K562 (cell line): ENCODE data around the gene TMEM107. TPM values are rescaled to one million over a fixed set of nuclear protein-coding genes. Genes with fewer than 3 reads are reported as not detected.

ENCODE experiments used
- FUS ChIP-seq: fragments of 200-400 bp; formaldehyde crosslinking; optimal IDR thresholded peaks from 2 replicates; pipeline ENCODE3; 2017; ENCODE audit warnings: low read depth, low read length
- OTX1 ChIP-seq: fragments of 450-650 bp; formaldehyde crosslinking; IDR thresholded peaks from 2 replicates; pipeline ENCODE4 v1.4.0; 2022; ENCODE audit warnings: mild to moderate bottlenecking
- POLR2G ChIP-seq: fragments of 200-400 bp; formaldehyde crosslinking; IDR thresholded peaks from 2 replicates; pipeline ENCODE4 v1.6.1; 2017; ENCODE audit warnings: low read depth, mild to moderate bottlenecking, antibody characterized with exemption, low read length, moderate library complexity
- RBM15 ChIP-seq: fragments of 200-400 bp; formaldehyde crosslinking; IDR thresholded peaks from 2 replicates; pipeline ENCODE4 v1.6.1; 2018; ENCODE audit warnings: mild to moderate bottlenecking, low read length, moderate library complexity; ENCODE audit not compliant: insufficient read depth
- ZFP91 ChIP-seq: sonication (generic); formaldehyde crosslinking; IDR thresholded peaks from 2 replicates; pipeline ENCODE4 v1.8.0; 2022; ENCODE audit warnings: mild to moderate bottlenecking, missing genetic modification reagents
- ZNF239 ChIP-seq: fragments of 250-450 bp; sonication (Bioruptor Pico); IDR thresholded peaks from 2 replicates; pipeline ENCODE4 v1.4.0; 2020; ENCODE audit warnings: mild to moderate bottlenecking
- ZNF282 ChIP-seq: sonication (generic); formaldehyde crosslinking; IDR thresholded peaks from 2 replicates; pipeline ENCODE4 v1.8.1; 2023; ENCODE audit warnings: missing genetic modification reagents
- ZNF511 ChIP-seq: sonication (generic); formaldehyde crosslinking; IDR thresholded peaks from 2 replicates; pipeline ENCODE4 v1.8.0; 2022; ENCODE audit warnings: mild to moderate bottlenecking, missing genetic modification reagents
- ZNF57 ChIP-seq: fragments of 450-650 bp; formaldehyde crosslinking; IDR thresholded peaks from 2 replicates; pipeline ENCODE4 v1.4.0; 2020; ENCODE audit warnings: mild to moderate bottlenecking, moderate library complexity
- polyA plus RNA-seq, 8 experiments: library from polyadenylated mRNA; depleted of rRNA in 4 of 8; stranded (reverse) in 5 of 8; unstranded in 3 of 8; fragments of >200 nt; fragmentation: Nextera tagmentation in 2 of 8; fragmentation: Illumina TruSeq in 1 of 8; extraction: Ambion mirVana in 2 of 8; extraction: Trizol in 1 of 8; gene quantifications; 2 replicates each; pipeline versions ENCODE4 v1.2.1 to v1.2.3, GENCODE V29; 2011 to 2014; ENCODE audit warnings: inconsistent platforms in 1 of 8, missing spikeins in 1 of 8
- total RNA-seq, 7 experiments: library from RNA; depleted of rRNA in 6 of 7; stranded (reverse); fragments of >200 nt in 6 of 7; fragmentation: Illumina TruSeq in 2 of 7; extraction: Trizol in 2 of 7; gene quantifications; 2 replicates each; pipeline versions ENCODE4 v1.2.1 to v1.2.3, GENCODE V29; 2011 to 2021; ENCODE audit warnings: low replicate concordance in 1 of 7

TMEM107 gene
- total and polyA plus RNA-seq, 9 of the 15 experiments (the other 6 are each of a cell fraction or from before 2014, with no cell fraction given) = 7.1 to 26.2 (median 16.9) TPM

- TF ChIP-seq FUS (no peak), ZNF511 (CRISPR knock-in tag) (peak; percentile 58; the same call in 1 of the 2 replicates), OTX1 (no peak), POLR2G (peak; percentile 90), ZNF282 (CRISPR knock-in tag) (no peak), ZNF57 (CRISPR knock-in tag) (no peak), ZNF239 (CRISPR knock-in tag) (no peak), ZFP91 (CRISPR knock-in tag) (peak; percentile 97), RBM15 (no peak)
- TF ChIP-seq, all 486 proteins: peak for 87
These were observed 13.7 kb upstream of the TMEM107 start, which contains the start of gene BORCS6 (continued) for GRCh38 chr17:8189711-8190477.
